Left cardiac atrium (tissue), 4 donors: ENCODE results near the gene TRAK1. TPM values are rescaled to one million over a fixed set of nuclear protein-coding genes. Genes with fewer than 3 reads are reported as not detected.

ENCODE experiments used
- ATAC-seq, 2 donors: fragments of 200-7000 bp; cut with Tn5 transposase; one replicate each; pipeline ENCODE4 v1.9.1; 2020; ENCODE audit warnings: mild to moderate bottlenecking in 2 of 2, moderate library complexity in 2 of 2
- DNase-seq: peaks from one replicate; pipeline ENCODE4 v3.0.0-alpha.2; 2020
- intact Hi-C, 2 donors: fragments of 100-400 bp; cut with DNase I; formaldehyde crosslinking; loops; one replicate each; pipeline versions ENCODE4 v1.14.1 to v1.15.1; 2022 to 2023
- total RNA-seq, 2 donors: library from RNA; stranded (reverse); fragmentation: NEBNext Ultra II Directional; extraction: Animal tissue kit (Norgen Biotek cat#: 25700); gene quantifications; one replicate each; pipeline ENCODE4 v1.2.1, GENCODE V29; 2021
- donor health status: DM: no; HTN: yes; CAD: no.
- donor health status: DM: no; HTN: yes; CAD: no; lungs with severe emphysema.
- donor health status: DM: yes; HTN: yes; CAD: no.
- donor health status: Dilated cardiomyopathy.

TRAK1 gene
- total RNA-seq, 2 donors from 2014 or later = 197 to 211 TPM

DNA sequence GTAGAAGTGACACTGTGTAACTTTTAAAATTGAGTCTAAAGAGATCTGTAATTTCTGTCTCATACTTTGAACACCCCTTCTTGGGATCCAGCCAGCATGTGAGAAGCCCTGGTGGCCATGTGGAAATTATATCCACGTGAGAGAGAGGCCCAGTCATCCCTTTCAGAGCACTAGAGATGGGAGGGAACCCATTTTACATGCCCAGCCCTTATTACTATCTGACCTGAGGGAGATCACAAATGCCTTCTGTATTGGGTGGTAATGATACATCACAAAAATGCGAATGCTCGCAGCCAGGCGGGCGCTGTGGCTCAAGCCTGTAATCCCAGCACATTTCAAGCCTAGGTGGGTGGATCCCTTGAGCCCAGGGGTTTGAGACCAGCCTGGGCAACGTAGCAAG is 27.3 kb upstream of the TRAK1 start:
- ATAC-seq (no peak), DNase-seq (no peak)
- intact Hi-C loops = loop anchor here in 1 of 2 donors (5.0 kb wide), 1 partner anchor 47 kb away; no protein-coding TSS in a partner anchor

DNA sequence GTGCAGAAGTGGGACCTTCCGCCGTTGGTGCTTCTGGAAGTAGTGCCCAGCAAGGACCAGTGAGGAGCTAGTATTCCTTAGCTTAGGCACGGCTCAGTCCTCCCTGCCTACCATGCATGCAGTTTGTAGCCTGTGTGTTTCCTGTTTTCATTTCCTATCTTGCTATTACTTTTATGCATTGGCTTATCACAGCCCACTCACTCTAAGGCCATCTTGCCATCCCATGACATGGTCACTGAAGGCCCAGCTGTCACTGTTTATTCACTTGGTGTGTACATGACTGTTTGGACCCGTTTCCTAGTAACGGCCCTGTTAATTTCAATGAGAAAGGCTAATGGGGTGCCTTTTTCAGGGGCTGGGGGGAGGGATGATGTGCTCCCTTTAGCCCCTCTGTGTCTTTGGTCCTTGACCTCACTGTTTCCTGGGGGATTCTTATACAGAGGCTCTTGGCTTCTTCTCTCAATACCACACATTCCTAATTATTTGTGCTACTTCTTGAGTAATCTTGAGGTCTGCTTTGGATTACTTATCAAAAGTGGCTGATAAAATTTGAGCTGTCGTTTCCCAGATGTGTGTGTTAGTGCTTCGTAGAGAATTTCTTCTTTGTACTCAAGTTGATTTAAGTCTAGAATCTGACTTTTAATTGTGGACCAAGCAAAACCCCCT is 24.5 kb upstream of the TRAK1 start:
- intact Hi-C loops = no loop called here
- ATAC-seq = peak; percentile 32 to 34
- DNase-seq = no peak

DNA sequence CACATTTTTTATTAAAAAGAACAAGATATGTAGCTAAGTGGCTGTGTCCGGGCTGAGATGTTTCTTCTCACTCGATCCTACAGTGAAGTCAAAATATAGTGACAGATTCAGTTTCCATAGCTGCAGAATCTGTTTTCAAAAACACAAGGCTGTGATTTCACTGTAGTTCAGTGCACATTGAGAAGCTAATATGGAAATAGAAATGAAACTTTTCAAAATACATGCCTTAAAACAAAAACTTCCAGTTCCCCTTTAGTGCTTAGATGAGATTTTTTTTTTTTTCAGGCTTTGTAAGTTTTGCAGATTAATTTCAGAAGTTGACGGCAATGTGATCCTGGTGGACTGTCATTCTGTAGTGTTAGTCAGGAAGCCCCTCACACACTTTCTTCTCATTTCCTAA is 23.8 kb upstream of the TRAK1 start:
- DNase-seq = no peak
- intact Hi-C loops = no loop called here
- peak; percentile 25 to 51 for ATAC-seq

DNA sequence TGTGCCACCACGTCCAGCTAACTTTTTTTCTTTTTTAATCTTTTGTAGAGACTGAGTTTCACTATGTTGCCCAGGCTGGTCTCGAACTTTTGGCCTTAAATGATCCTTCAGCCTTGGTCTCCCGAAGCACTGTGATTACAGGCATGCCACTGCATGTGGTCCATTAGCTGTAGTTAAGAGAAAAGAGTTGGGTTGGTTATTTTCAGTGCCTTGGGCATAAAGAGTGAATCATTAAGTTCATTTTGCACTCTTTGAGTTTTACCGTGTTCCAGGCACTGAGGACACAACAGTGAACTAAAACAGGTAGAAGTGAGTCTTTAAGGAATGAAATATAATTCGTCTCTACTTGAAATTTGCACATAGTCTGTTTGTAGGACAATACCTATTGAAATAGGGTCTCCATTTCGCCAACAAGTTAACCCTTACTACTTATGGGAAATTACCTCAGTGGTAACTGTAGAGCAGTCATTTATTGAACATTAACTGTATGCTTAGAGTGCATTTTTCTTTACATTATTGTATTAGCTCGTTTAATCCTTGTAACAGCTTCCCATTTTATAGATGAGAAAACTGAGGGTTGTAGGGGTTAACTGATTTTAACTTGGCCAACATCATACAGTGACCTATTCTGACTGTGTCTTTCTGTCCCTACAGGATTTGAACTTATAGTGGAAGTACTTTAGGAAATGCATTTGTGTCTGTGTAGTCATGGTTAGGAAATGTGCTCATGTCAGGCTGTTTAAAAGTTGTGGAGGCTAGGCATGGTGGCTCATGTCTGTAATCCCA is 22.7 kb upstream of the TRAK1 start:
- intact Hi-C loops = no loop called here
- DNase-seq (no peak), ATAC-seq (no peak)

DNA sequence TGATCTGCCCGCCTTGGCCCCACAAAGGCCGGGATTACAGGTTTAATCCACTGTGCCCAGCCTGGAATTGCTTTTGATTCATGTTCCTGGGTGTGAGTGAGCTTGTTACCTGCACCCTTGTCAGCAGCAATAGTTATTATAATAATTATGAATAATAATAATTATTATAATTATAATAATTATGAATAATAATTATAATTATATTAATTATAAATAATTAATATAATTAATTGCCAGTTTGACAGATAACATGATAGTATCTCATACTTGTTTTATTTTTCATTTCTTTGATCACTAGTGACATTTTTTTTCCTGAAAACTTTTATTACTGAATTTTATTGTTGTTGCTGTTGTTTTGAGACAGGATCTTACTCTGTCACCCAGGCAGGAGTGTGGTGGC is 21.1 kb upstream of the TRAK1 start:
- no peak for DNase-seq
- no peak for ATAC-seq
- intact Hi-C loops = no loop called here

DNA sequence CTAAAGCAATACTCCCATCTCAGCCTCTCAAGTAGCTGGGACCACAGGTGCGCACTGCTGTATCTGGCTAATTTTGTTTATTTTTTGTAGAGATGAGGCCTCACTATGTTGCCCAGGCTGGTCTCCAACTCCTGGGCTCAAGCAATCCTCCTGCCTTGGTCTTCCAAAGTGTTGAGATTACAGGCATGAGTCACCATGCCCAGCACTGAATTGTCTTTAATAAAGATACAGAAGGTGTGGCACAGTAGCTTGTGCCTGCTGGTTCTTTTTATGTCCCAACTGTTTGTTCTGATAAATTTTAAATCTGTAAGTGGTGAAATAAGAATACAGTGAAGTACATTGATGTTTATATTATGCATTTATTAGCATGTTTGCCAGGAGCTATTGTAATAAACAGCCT is 20.6 kb upstream of the TRAK1 start:
- ATAC-seq (no peak), DNase-seq (no peak)
- intact Hi-C loops = no loop called here

DNA sequence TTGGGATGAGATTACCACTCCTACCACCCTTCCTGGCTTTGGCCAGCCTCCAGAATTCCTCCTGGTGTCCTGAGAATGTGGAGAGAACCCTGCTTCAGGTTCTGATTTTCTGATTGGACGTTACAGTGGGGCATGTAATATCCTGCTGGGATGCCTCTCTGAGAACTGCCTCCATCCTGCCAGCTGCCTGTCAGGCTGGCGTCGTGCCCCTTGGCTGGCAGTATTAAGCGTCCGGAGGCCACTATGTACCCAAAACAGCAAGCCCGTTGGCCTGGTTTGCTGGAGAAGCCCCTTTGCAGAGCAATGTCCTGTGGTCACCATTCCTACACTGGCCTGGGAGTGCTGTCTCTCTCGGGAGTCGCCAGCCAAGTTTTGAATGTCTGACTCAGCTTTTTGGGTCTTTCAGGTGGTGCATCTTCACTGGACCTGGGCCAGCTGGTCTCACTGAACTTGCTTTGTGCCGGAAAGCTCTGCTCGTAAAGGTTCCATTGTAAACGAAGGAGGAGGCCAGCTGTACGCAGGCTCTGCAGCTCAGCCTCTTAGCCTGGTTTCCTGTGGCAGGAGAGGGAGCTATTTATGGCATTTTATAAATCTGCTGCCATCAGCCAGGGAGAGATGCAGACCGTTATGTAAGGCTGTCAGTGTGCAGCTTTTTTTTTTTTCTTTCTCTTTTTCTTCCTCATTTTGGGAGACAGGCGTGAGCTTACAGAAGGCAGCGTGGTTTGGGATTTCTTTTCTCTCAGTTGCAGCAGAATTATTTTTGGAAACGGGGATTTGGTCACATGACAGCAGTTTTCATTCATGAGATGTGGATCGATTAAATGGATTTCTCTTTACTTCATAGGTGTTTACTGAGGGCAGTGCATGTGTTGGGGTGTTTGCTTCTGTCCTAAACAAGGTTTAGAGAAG is 19.0 kb upstream of the TRAK1 start:
- intact Hi-C loops = no loop called here
- DNase-seq = peak; percentile 71
- peak; percentile 75 to 85 for ATAC-seq

DNA sequence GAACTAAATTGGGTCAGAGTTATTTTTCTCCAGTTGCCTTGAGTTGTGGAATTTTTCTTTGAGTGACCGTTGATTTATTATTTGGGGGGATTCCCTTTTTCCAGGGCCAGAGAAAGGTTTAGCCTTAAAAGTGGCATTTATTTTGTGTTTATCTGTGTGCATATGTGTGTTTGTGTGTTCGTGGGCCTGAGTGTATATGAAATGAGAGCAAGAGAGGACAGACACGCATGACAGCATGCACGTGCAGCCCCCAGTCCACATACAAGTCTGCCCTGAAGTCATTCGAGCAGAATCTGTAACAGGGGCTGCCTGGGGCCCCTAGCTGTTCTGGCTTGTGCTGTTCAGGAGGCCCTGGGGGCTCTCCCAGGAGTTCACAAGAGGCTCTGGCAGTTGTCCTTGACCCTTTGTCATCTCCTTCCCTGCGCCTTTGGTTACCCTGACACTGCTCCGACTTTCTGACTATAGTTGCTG is 18.3 kb upstream of the TRAK1 start:
- ATAC-seq (no peak), DNase-seq (no peak)
- intact Hi-C loops = no loop called here

DNA sequence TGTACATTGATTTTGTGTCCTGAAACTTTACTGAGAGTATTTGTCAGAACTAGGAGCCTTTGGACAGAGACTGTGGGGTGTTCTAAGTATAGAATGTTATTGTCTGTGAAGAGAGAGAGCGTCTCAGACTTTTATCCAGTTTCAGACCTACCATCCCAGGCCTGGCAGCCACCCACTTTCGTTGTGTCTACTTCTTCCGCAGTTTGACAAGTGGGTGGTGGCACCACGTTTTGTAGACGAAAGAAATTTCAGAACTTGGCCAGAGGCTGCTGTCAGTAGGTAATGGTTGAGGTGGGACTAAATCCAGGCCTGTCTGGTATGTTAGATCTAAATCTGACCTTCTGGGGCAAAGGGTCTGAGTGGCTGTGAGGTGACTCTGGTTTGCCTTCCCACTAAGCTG is 13.4 kb upstream of the TRAK1 start:
- peak; percentile 30 to 70 for ATAC-seq
- DNase-seq = peak; percentile 30
- intact Hi-C loops = no loop called here

DNA sequence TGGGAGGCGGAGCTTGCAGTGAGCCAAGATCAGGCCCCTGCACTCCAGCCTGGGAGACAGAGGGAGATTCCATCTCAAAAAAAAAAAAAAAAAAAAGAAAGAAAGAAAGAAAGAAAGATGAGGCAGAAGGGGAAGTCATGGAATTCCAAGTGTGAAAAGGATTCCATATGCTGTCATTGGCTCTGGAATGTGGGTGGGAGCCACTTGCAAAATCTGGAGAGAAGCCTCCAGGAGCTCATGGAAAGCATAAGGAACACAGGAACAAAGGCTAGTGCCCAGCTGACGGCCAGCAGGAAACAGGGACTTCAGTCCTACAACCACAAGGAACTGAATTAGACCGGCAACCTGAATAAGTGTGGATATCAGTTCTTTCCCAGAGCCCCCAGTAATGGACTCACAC is 12.5 kb upstream of the TRAK1 start:
- DNase-seq (no peak), ATAC-seq (no peak)
- intact Hi-C loops = no loop called here

DNA sequence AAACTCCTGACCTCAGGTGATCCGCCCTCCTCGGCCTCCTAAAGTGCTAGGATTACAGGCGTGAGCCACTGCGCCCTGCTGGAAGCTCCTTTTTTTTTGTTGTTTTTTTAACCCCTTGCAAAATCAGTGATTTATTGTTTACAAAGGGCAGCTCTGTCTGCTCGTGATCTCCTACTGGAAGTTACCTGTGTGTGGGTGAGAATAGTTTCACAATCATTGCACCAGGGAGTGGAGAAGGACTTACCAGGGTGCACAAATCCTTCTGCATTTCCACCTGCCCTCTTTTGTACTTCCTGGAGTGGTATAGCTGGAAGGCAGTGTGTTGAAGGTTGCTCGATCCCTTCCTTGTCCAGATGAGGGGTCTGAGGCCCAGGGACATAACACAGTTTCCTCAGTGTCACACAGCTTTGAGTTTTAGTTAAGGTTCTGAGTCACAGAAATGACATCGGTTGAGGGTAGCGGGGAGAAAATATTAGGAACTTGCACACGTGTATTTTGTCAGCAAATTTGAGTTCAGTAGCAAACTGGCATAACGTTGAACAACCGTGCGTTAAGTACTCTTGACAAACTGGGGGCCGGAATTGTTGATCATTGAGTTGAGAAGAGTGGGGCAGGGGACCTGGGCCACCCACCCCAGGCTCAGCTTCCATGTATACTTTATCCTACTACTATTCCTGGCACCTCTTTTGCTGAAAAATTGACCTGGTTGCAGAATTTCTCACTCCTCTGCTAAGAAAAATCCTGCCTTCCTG is 11.3 kb upstream of the TRAK1 start:
- intact Hi-C loops = no loop called here
- ATAC-seq (no peak), DNase-seq (no peak)

DNA sequence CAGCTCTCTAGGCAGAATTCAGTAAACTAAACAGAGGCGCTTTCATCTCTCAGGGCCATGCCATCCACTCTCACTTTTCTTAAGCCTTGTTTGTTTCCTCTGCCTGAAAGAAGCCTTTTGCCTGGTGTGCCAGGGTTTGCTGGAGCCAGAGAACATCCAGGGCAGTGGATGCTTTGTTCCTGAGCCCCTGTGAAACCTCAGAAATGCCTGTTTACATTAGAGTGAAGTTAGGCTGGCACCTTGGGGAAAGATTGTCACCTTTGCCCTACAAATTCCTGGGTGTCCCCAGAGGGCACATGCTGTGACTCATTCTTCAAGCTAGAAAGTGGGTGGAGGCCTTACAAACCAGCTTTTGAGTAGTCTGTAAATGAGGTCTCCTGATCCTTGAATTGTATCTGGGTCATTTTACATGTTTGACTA is 10.7 kb upstream of the TRAK1 start:
- intact Hi-C loops = no loop called here
- DNase-seq (no peak), ATAC-seq (peak in 1 of 2 donors; percentile 43)

DNA sequence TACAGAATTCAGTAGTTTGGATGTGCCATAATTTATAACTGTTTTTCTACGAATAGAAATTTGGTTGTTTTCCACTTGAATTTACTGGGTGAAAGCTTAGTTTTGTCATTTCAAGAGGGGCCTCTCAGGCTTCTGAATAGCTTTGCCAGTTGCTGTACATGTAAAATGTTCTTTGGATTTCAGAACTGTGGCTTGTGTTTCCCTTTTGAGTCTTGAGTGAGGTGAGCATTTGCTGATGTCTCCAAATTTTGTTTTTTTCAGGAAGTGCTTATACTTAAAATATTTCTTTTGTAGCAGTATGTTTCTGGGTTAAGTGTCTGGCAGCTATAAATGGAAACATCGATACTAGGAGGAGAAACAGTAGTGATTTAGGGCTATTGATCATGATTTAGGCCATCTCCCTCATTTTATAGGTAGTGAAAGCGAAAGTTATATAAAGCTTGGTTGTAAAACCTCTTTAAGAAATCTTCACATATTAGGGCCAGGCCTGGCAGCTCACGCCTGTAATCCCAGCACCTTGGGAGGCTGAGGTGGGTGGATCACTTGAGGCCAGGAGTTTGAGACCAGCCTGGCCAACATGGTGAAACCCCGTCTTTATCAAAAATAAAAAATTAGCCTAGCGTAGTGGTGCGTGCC is 9.2 kb upstream of the TRAK1 start:
- ATAC-seq (no peak), DNase-seq (no peak)
- intact Hi-C loops = no loop called here

DNA sequence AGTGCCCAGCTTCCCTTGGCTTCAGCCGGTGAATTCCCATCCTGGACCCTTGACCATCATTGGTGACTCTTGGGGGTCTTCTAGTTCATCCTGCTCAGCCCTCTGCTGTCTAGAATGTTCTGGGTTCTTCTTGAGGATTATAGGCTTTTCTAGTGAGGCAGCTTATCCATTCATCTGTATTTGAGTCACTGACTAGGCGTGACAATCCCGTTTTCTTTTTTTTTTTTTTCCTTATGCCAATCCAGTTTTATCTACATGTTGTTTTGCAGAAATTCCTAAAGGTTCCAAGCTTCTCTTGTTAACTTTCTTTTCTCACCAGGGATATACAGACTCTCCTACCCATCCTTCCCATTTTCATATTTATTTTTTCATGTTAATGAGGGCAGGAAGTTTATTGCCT is 6.6 kb upstream of the TRAK1 start:
- no peak for ATAC-seq
- intact Hi-C loops = no loop called here
- no peak for DNase-seq

DNA sequence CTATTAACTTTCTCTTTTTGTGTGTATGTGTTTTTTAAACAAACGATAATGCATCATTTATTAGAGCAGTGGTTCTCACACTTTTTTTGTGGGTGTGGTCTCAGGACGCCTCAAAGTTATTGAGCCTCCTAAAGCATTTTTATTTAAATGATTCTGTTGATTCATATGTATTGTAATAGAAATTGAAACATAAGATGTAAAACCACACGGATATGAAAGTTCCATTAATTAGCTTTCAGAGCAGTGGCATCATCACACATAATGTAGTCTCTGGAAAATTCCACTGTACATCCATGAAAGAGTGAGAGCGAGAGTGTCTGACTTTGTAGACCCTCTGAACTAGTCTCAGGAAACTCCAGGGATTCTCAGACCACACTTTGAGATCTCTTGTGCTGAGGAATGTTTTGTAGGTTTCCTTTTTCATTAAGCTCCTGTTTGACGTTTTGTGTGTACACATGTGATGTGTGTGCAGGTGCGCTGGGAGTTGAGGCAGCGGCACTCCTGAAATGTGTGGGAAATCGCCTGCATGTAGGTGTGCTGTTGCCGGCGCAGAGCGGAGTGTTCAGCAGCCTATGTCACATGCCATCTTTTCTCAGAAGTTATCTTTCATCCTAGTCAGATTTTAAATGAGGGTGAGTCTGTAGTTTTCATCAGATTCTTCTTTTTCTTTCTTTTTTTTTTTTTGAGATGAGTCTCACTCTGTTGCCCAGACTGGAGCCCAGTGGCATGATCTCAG is 5.3 kb upstream of the TRAK1 start:
- DNase-seq (no peak), ATAC-seq (no peak)
- intact Hi-C loops = no loop called here

DNA sequence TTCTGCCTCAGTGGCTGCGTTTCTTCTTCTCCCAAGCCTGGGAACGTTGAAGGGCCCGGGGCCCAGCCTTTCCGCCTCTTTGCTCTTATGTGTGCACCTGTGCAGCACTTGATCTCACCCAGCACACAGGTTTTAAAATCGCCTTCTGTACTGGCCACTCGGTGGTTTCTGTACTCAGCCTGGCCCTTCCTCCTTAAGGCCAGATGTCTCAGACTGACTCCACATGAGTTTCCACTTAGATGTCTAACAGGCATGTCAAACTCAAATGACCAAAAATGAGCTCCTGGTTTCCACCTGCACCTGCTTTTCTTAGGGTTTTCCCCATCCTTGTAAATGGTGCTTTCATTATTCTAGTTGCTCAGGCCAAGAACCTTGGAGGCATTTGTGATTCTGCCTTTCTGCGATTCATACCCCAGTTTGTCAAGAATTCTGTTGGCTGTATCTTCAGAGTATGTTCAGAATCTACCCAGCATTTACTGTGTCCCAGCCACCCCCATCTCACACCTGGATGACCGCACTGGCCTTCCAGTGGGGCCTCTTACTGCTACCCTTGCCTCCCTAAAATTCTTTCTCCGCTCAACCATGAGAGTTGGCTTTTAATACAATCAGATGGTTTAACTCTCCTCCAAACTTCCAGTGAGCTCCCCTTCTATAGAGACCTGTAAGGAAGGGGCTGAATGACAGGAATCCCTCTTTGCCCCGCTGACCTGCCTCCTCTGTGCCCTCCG is 2.2 kb upstream of the TRAK1 start:
- DNase-seq = no peak
- intact Hi-C loops = no loop called here
- no peak for ATAC-seq

DNA sequence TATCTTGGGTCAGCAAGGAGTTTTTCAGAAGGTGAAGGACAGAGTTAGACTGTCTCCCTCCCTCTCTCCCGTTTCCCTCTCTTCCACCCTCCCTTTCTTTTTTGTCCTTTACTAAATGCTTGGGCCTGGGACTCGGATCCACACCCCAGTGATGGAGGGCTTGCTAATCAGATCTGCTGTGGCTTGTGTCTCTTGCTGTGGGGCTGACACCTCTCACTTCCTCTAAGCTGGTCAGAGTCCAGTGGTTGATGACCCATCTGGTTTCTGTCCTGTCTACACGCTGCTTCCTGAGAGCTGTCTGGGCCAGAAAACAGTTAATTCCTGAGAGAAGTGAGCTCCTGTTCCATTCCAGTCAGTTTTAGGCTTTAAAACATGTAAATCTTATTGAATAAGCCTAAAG is 849 bp downstream of the TRAK1 start:
- no peak for DNase-seq
- intact Hi-C loops = loop anchor here in 1 of 2 donors (10.0 kb wide), 1 partner anchor 197 kb away; no protein-coding TSS in a partner anchor
- ATAC-seq = no peak
